GM19467 (cell line): ENCODE data around the gene SPTAN1.
"Not testable (repeated sequence)": the region's sequence is repeated elsewhere in the genome, so short reads cannot be mapped to it uniquely, and the experiment has no call there.

Experiments
- ATAC-seq: cut with Tn5 transposase; IDR thresholded peaks from one replicate; pipeline ENCODE4 v1.9.1; 2021; ENCODE audit warnings: mild to moderate bottlenecking, moderate library complexity; ENCODE audit not compliant: unreplicated experiment

The SPTAN1 gene

GRCh38 chr9:128631636-128632035 lies 79.2 kb downstream of the SPTAN1 start:
- no peak for ATAC-seq

DNA sequence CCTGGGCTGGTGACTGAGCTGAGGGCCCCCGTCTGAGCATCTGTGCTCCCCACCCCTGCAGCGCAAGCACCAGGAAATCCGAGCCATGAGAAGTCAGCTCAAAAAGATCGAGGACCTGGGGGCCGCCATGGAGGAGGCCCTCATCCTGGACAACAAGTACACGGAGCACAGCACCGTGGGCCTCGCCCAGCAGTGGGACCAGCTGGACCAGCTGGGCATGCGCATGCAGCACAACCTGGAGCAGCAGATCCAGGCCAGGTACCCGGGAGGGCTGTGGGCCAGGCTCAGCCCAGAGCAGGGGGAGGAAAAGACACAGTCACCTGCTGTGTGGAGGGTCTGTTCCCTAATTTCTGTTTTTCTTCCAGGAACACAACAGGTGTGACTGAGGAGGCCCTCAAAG lies 79.7 kb downstream of the SPTAN1 start:
- ATAC-seq = no peak

DNA sequence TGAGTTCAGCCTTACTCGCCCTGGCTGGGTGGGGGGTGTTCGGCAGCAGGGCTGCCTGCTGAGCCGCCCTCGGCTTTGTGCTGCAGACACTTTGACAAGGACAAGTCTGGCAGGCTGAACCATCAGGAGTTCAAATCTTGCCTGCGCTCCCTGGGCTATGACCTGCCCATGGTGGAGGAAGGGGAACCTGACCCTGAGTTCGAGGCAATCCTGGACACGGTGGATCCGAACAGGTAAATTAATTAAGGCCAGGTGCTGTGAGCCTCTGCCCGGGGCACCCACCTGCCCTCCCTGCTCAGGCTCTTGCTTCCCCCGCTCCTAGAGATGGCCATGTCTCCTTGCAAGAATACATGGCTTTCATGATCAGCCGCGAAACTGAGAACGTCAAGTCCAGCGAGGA lies 80.1 kb downstream of the SPTAN1 start:
- no peak for ATAC-seq

DNA sequence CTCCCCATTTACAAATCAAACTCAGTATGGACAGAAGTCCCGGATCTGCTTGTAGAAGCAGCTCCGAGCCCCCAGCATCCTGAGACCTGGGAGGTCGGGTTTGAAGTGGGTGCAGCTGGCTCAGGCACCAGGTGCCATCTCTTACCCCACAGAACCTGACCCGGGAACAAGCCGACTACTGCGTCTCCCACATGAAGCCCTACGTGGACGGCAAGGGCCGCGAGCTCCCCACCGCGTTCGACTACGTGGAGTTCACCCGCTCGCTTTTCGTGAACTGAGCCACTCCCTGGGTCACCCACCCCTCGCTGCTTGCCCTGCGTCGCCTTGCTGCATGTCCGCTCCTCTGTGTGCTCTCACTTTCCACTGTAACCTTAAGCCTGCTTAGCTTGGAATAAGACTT lies 80.7 kb downstream of the SPTAN1 start:
- no peak for ATAC-seq

DNA sequence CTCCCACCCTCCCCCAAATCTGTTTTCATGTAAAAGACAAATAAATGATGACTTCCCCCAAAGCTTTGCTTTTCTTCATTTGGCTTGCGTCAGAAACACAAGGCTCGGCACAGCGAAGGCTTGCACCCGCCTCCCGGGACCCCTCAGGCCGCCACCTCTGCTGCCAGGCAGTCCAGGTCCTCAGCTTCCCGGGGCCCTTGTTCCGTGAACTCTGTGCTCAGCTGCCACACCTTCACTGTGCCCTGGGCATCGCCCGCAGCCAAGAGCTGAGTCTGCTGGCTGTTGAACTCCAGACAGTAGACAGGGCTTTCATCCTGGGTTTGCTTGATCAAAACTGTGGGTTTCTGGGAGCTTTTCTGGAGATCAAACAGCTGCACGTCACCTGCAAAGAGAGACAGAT lies 81.2 kb downstream of the SPTAN1 start:
- ATAC-seq = no peak

- ATAC-seq = no peak
Measured at GRCh38 chr9:128634111-128634510, 81.7 kb downstream of the SPTAN1 start.

GRCh38 chr9:128634651-128635262 lies 82.4 kb downstream of the SPTAN1 start:
- ATAC-seq = no peak

DNA sequence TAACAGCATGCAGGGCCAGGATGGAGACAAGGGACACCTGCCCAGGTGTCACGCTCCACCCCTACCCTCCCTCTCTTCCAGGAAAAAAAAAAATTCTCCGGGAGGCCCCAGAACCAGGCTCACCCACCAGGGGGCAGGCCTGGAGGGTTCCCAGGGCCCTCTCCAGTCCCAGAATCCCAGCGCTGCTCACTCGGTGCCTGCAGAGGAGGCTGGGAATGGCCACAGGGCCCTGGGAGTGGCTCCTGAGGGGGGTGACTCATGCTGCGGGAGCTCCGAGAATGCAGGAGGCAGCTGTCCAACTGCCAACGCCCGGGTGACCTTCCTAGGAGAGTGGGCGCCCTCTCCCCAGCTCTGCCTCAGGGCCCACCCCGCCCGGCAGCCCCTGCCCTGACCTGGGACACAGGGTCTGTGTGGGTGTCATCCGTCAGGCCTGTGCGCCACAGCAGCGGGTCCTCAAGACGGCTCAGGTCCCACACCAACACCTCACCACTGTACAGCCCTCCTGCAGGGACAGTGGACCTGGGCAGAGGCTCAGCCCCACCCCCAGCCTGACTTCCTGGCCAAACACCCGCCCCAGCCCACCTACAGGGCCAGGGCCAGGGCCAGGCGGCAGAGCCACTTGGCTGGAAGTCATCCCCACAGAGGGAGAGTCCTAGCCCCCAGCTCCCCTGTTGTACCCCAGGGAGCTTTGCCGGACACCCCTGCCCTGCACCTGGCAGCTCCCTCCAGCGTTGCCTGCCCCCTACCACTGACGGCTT lies 83.1 kb downstream of the SPTAN1 start:
- ATAC-seq = no peak

GRCh38 chr9:128636024-128636390 lies 83.6 kb downstream of the SPTAN1 start:
- ATAC-seq = no peak

DNA sequence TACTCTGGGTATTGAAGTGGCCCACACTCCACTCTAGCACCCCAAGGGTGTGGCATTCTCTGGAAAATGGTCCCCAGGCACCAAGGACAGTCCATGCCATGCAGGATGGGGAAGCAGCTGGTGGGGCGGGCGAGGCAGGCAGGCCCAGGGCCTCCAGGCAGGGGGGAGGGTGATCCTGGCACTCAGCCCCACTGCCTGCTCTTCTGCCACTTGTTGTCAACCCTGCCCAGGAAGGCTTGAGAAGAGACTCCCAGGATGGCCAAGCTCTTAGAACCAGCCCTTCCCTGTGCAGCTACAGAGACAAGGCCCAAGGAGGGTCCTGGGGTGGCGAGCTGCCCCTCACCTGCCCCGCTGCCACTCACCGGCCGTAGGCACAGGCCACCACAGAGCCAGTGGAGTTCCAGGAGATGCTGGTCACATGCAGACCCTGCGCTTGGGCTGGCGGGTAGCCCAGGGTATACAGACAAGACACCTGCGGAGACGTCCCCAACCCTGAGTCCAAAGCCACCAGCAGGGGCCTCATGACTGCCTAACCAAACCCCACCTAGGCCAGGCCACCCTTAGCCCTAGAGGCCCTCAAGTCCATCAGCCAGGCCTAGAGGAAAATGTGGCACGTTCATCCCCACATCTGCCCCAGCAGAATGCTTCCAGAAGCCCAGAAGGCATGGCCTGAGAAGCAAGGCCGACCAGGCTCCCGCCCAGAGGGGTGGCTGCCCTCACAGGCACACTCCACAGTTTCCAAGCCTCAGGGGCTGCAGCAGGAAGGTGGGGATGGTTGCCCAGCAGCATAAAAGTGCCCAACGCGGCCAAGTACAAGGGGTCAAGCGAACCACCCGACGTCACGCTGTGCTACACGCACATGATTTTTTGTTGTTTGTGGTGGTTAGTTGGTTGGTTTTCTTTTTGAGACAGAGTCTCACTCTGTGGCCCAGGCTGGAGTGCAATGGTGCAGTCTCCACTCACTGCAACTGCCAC lies 84.5 kb downstream of the SPTAN1 start:
- ATAC-seq = no peak

GRCh38 chr9:128637656-128638055 lies 85.3 kb downstream of the SPTAN1 start:
- no peak for ATAC-seq

DNA sequence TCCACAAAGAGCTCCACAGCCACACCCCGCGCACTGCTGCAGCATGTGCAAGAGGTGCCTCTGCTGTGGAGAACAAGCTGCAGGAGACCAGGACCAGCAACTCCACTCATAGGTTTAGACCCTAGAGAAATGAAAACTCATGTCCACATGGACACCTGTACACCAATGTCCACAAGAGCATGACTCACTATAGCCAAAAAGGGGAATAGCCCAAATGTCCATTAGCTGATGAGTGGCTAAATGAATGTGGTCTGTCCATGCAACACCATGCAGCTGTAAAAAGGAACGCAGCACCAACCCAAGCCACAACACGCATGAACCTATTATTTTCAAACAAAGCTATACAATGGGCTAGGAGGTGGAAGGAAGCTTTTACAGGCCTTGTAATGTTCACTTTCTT lies 86.2 kb downstream of the SPTAN1 start:
- ATAC-seq = no peak

DNA sequence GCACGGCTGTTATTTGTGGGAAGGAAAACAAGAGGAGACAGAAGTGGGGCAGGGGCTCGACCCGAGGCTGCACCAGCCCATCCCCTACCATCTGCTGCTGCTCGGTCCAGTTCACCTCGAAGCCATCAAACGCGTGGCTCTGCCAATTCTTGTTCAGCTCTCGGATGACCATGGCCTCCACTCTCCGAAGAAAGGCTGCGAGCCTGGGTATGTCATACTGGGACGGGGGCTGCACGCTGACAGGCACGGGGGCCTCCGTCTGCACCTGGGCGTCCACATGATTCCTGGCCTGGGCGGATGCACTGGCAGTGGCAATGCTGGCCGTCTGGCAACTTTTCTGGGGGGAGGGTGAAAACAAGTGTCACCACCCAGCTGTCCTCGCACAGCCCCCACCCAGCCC lies 88.2 kb downstream of the SPTAN1 start:
- ATAC-seq = no peak

GRCh38 chr9:128642675-128643245 lies 90.4 kb downstream of the SPTAN1 start:
- ATAC-seq = no peak

GRCh38 chr9:128643519-128644300 lies 91.3 kb downstream of the SPTAN1 start:
- ATAC-seq = peak; percentile 49

DNA sequence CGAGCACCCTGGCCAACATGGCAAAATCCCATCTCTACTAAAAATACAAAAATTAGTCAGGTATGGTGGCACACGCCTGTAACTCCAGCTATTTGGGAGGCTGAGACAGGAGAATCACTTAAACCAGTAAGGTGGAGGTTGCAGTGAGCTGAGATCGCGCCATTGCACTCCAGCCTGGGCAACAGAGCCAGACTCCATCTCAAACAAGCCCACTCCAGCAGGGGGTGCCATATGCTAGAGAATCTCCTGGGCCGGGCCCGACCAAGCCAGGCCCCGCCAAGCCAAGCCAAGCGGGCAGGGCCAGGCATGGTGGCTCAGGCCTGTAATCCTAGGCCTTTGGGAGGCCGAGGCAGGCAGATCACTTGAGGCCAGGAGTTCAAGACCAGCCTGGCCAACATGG lies 95.8 kb downstream of the SPTAN1 start:
- ATAC-seq = not testable (repeated sequence)

- ATAC-seq = no peak
Measured at GRCh38 chr9:128651798-128652197, 99.4 kb downstream of the SPTAN1 start.

DNA sequence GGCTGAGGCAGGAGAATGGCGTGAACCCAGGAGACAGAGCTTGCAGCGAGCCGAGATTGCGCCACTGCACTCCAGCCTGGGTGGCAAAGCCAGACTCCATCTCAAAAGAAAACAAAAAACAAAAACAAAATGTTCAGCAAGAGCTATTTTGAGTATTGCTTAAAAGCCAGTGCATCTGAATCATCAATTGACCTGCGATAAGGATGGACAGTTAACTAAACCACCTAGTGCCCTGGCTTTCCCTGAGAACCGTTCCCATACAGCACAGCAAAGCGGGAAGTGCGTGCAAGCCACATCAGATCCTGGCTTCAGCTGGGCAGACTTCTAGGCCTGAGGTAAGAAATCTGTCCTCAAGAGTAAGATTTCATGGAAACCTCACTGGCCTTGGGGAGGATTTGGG lies 101.5 kb downstream of the SPTAN1 start:
- no peak for ATAC-seq

DNA sequence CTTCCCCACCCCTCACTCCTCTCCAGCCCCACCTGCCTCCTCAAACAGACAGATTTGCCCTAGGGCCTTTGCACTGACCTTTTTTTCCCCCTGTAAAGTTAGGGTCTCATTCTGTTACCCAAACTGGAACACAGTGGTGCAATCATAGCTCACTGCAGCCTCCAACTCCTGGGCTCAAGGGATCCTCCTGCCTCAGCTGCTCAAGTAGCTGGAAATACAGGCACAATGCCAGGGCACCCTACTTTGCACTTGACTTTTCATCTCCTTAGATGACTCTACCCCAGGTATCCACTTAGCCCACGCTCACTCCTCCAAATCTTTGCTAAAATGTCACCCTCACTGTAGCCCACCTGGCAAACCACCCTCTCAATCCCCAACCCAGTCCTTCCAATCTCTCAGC lies 102.1 kb downstream of the SPTAN1 start:
- no peak for ATAC-seq
